ENCODE measurements around the gene RP2.

GRCh38 chrX:46819136-46819535, 17.7 kb upstream of the RP2 start:
- TF ChIP-seq CTCF (conservative IDR thresholded peaks at IDR 0.05 in 1 of 2, IDR thresholded peaks at IDR 0.05 in 1 of 2; ENCODE audit: extremely low read depth in 1 of 2, insufficient read depth in 1 of 2, low read depth in 1 of 2, low read length in 2 of 2) (no peak), EZH2 (IDR thresholded peaks at IDR 0.05; ENCODE audit: borderline replicate concordance, low read length) (no peak)
